Tongue (tissue), 2 donors: Measurements from ENCODE around the gene GJB4. TPM values are rescaled to one million over a fixed set of nuclear protein-coding genes. Genes with fewer than 3 reads are reported as not detected.
A peak's percentile ranks its signal among the peaks of the same experiment; 100 is the strongest.

ENCODE experiments used
- DNase-seq: peaks from one replicate; pipeline ENCODE4 v3.0.0-alpha.2; 2015
- total RNA-seq: library from RNA; depleted of rRNA; stranded (reverse); fragments of >200 nt; gene quantifications from one replicate; pipeline ENCODE4 v1.2.3, GENCODE V29; 2014

The GJB4 gene
- total RNA-seq, 1 donor from 2014 or later: 0.31 TPM

GRCh38 chr1:34778381-34778780, 18.8 kb downstream of the GJB4 start:
- no peak for DNase-seq

GRCh38 chr1:34779005-34779404, 19.5 kb downstream of the GJB4 start:
- no peak for DNase-seq

GRCh38 chr1:34779526-34779925, 20.0 kb downstream of the GJB4 start:
- DNase-seq: no peak

- no peak for DNase-seq
Measured at GRCh38 chr1:34779962-34780361, 20.4 kb downstream of the GJB4 start.

GRCh38 chr1:34780528-34780927, 21.0 kb downstream of the GJB4 start:
- no peak for DNase-seq

- no peak for DNase-seq
Measured at GRCh38 chr1:34781071-34781843, 21.7 kb downstream of the GJB4 start, which contains the start of gene GJB3. Gene GJB3, plus strand, starts transcription at chr1:34781214. Its CDS starts 3,549 bp downstream, at chr1:34784763.

- peak; percentile 29 for DNase-seq
Measured at GRCh38 chr1:34781844-34782391, 22.4 kb downstream of the GJB4 start.

GRCh38 chr1:34784751-34785221, 25.2 kb downstream of the GJB4 start:
- no peak for DNase-seq

- DNase-seq: no peak
Measured at GRCh38 chr1:34785231-34785874, 25.8 kb downstream of the GJB4 start.

- DNase-seq: no peak
Measured at GRCh38 chr1:34785875-34786470, 26.4 kb downstream of the GJB4 start.

GRCh38 chr1:34786521-34787325, 27.2 kb downstream of the GJB4 start:
- DNase-seq: peak; percentile 84

GRCh38 chr1:34787461-34788420, 28.2 kb downstream of the GJB4 start:
- DNase-seq: no peak

GRCh38 chr1:34790985-34791384, 31.4 kb downstream of the GJB4 start:
- no peak for DNase-seq

GRCh38 chr1:34792424-34792823, 32.9 kb downstream of the GJB4 start:
- DNase-seq: no peak

- no peak for DNase-seq
Measured at GRCh38 chr1:34792868-34793727, 33.6 kb downstream of the GJB4 start, which contains the start of gene GJA4. Gene GJA4, plus strand, starts transcription at chr1:34792999. Its CDS starts 1,215 bp downstream, at chr1:34794214.

GRCh38 chr1:34794001-34794789, 34.7 kb downstream of the GJB4 start:
- DNase-seq: no peak

- DNase-seq: no peak
Measured at GRCh38 chr1:34794790-34795180, 35.2 kb downstream of the GJB4 start.

- DNase-seq: no peak
Measured at GRCh38 chr1:34795916-34796315, 36.4 kb downstream of the GJB4 start.

- DNase-seq: no peak
Measured at GRCh38 chr1:34796990-34797389, 37.5 kb downstream of the GJB4 start.
